ENCODE results near the gene RRAS. TPM values are rescaled to one million over a fixed set of nuclear protein-coding genes. Genes with fewer than 3 reads are reported as not detected.

The RRAS gene
- total and polyA plus RNA-seq, 7 donors = 22.6 to 57.0 (median 48.4) TPM

- DNase-seq = no peak
- intact Hi-C loops (cut with DNase I) = no loop called here
- H3K27ac ChIP-seq = no peak overlapping the region
- no peaks in the 10 kb centered on the region for H3K4me1 ChIP-seq
- TF ChIP-seq CTCF (IDR thresholded peaks at IDR 0.05) = no peak
- H3K9me3 ChIP-seq = no peaks in the 10 kb centered on the region
- no peak for ATAC-seq
- 88 to 91% (median 88%) methylated on average over 22 of the region's 22 CpGs for WGBS, 3 donors
- H3K27me3 ChIP-seq (ENCODE audit: insufficient read depth in 3 of 3, low read length in 2 of 3) = no peaks in the 10 kb centered on the region
- H3K4me3 ChIP-seq = no peak overlapping the region
- peaks cover 9 to 98% of the 10 kb centered on the region in 2 donors for H3K36me3 ChIP-seq (ENCODE audit: insufficient read depth in 1 of 2, low read depth in 1 of 2)
These were observed 17.7 kb upstream of the RRAS start for GRCh38 chr19:49657493-49658138.

- Histone ChIP-seq H3K4me1 (no peaks in the 10 kb centered on the region), H3K9me3 (no peaks in the 10 kb centered on the region), H3K36me3 (ENCODE audit: insufficient read depth in 1 of 2, low read depth in 1 of 2) (peaks cover 9 to 93% of the 10 kb centered on the region in 2 donors), H3K4me3 (no peak overlapping the region), H3K27me3 (ENCODE audit: insufficient read depth in 3 of 3, low read length in 2 of 3) (no peaks in the 10 kb centered on the region), H3K27ac (no peak overlapping the region)
- TF ChIP-seq CTCF (IDR thresholded peaks at IDR 0.05) = no peak
- whole genome bisulfite sequencing, 3 donors = 87 to 91% (median 89%) methylated on average over 17 of the region's 17 CpGs
- no peak for DNase-seq
- no peak for ATAC-seq
- intact Hi-C loops (cut with DNase I) = no loop called here
These were observed 16.6 kb upstream of the RRAS start for GRCh38 chr19:49656456-49657109.

- WGBS, 3 donors = 87% methylated on average over 23 of the region's 23 CpGs
- H3K27ac ChIP-seq = no peak overlapping the region
- no peaks in the 10 kb centered on the region for H3K4me1 ChIP-seq
- no peak for TF ChIP-seq CTCF (IDR thresholded peaks at IDR 0.05)
- DNase-seq (no peak), ATAC-seq (no peak)
- H3K27me3 ChIP-seq (ENCODE audit: insufficient read depth in 3 of 3, low read length in 2 of 3) = no peaks in the 10 kb centered on the region
- H3K4me3 ChIP-seq = no peak overlapping the region
- intact Hi-C loops (cut with DNase I) = no loop called here
- H3K9me3 ChIP-seq = no peaks in the 10 kb centered on the region
- peaks cover 9 to 91% of the 10 kb centered on the region in 2 donors for H3K36me3 ChIP-seq (ENCODE audit: insufficient read depth in 1 of 2, low read depth in 1 of 2)
These were observed 15.9 kb upstream of the RRAS start for GRCh38 chr19:49655570-49656455.

- H3K27ac ChIP-seq = no peak overlapping the region
- no peak for TF ChIP-seq CTCF (IDR thresholded peaks at IDR 0.05)
- H3K27me3 ChIP-seq (ENCODE audit: insufficient read depth in 3 of 3, low read length in 2 of 3) = no peaks in the 10 kb centered on the region
- 80 to 87% (median 83%) methylated on average over 10 of the region's 10 CpGs for WGBS, 3 donors
- intact Hi-C loops (cut with DNase I) = no loop called here
- ATAC-seq = no peak
- no peaks in the 10 kb centered on the region for H3K9me3 ChIP-seq
- H3K4me1 ChIP-seq = no peaks in the 10 kb centered on the region
- no peak overlapping the region for H3K4me3 ChIP-seq
- H3K36me3 ChIP-seq (ENCODE audit: insufficient read depth in 1 of 2, low read depth in 1 of 2) = peaks cover 9 to 93% of the 10 kb centered on the region in 2 donors
- no peak for DNase-seq
These were observed 14.6 kb upstream of the RRAS start for GRCh38 chr19:49654581-49654980.
